ENCODE data around the gene KCTD13.
"Not testable (repeated sequence)": the region's sequence is repeated elsewhere in the genome, so short reads cannot be mapped to it uniquely, and the experiment has no call there.

KCTD13 gene

GRCh38 chr16:29883987-29884386, 42.0 kb downstream of the KCTD13 start:
- Histone ChIP-seq H3K36me3 (ENCODE audit: control insufficient read depth in 1 of 2, insufficient read depth in 2 of 2, low read length in 2 of 2) (no peaks in the 10 kb centered on the region), H3K27ac (ENCODE audit: low read depth, low read length) (no peak overlapping the region), H3K9me3 (ENCODE audit: control insufficient read depth in 1 of 2, low read length in 2 of 2) (no peaks in the 10 kb centered on the region), H3K27me3 (ENCODE audit: control insufficient read depth in 1 of 2, insufficient read depth in 2 of 2, low read length in 2 of 2) (no peaks in the 10 kb centered on the region), H3K4me1 (ENCODE audit: control insufficient read depth in 1 of 2, insufficient read depth in 2 of 2, low read length in 2 of 2) (no peaks in the 10 kb centered on the region), H3K9ac (ENCODE audit: low read depth in 1 of 2, low read length in 2 of 2) (no peak overlapping the region), H3K4me3 (ENCODE audit: low read depth in 1 of 2, low read length in 2 of 2) (no peak overlapping the region)

GRCh38 chr16:29881050-29881449, 45.0 kb downstream of the KCTD13 start:
- Histone ChIP-seq H3K27ac (ENCODE audit: low read depth, low read length) (no peak overlapping the region), H3K27me3 (ENCODE audit: control insufficient read depth in 1 of 2, insufficient read depth in 2 of 2, low read length in 2 of 2) (peaks cover 7 to 12% of the 10 kb centered on the region in 2 donors)

GRCh38 chr16:29878172-29878571, 47.9 kb downstream of the KCTD13 start:
- Histone ChIP-seq H3K27ac (ENCODE audit: low read depth, low read length) (no peak overlapping the region), H3K9me3 (ENCODE audit: control insufficient read depth in 1 of 2, low read length in 2 of 2) (no peaks in the 10 kb centered on the region), H3K4me3 (ENCODE audit: low read depth in 1 of 2, low read length in 2 of 2) (no peak overlapping the region), H3K27me3 (ENCODE audit: control insufficient read depth in 1 of 2, insufficient read depth in 2 of 2, low read length in 2 of 2) (peaks cover 9 to 12% of the 10 kb centered on the region in 2 donors), H3K4me1 (ENCODE audit: control insufficient read depth in 1 of 2, insufficient read depth in 2 of 2, low read length in 2 of 2) (peaks cover 0 to 3% of the 10 kb centered on the region in 2 donors), H3K36me3 (ENCODE audit: control insufficient read depth in 1 of 2, insufficient read depth in 2 of 2, low read length in 2 of 2) (no peaks in the 10 kb centered on the region), H3K9ac (ENCODE audit: low read depth in 1 of 2, low read length in 2 of 2) (no peak overlapping the region)

More at GRCh38 chr16:29881050-29881449, 45.0 kb downstream of the KCTD13 start:
- Histone ChIP-seq H3K4me1 (ENCODE audit: control insufficient read depth in 1 of 2, insufficient read depth in 2 of 2, low read length in 2 of 2) (peaks cover 0 to under 1% of the 10 kb centered on the region in 2 donors), H3K9ac (ENCODE audit: low read depth in 1 of 2, low read length in 2 of 2) (no peak overlapping the region), H3K36me3 (ENCODE audit: control insufficient read depth in 1 of 2, insufficient read depth in 2 of 2, low read length in 2 of 2) (no peaks in the 10 kb centered on the region), H3K4me3 (ENCODE audit: low read depth in 1 of 2, low read length in 2 of 2) (no peak overlapping the region), H3K9me3 (ENCODE audit: control insufficient read depth in 1 of 2, low read length in 2 of 2) (no peaks in the 10 kb centered on the region)

DNA sequence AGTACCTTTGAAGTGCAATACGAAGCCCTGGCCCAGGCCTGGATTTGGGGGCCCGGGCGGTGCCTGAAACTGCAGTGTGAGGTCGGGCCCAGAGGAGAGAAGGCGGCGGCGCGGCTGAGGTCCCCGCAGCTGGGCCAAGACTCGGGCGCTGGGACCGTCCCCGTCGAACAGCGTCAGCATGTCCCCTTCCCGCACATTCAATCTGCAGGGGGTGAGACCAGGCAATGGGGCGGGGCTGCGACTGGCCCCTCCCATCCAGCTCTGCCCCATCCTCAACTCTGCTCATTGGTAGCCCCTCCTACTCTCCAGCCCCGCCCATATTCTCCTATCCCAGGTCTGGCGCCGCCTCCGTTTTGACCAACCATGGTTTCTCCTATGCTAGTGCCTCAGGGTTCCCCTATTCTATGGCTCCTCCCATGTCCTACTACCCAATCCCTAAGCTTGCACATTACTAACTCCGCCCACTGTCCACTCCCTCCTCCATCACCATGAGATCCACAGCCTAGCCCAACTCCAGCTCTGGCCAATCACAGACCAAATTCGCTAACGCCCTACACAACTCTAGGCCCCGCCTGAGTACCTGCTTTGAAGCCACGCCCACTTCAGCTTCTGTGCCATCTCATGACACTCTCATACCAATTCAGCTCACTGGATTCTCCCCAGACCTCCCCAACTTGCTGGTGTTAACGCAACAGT, 48.6 kb downstream of the KCTD13 start:
- Histone ChIP-seq H3K36me3 (ENCODE audit: control insufficient read depth in 1 of 2, insufficient read depth in 2 of 2, low read length in 2 of 2) (no peaks in the 10 kb centered on the region), H3K9me3 (ENCODE audit: control insufficient read depth in 1 of 2, low read length in 2 of 2) (no peaks in the 10 kb centered on the region), H3K4me1 (ENCODE audit: control insufficient read depth in 1 of 2, insufficient read depth in 2 of 2, low read length in 2 of 2) (peaks cover 0 to 3% of the 10 kb centered on the region in 2 donors), H3K27me3 (ENCODE audit: control insufficient read depth in 1 of 2, insufficient read depth in 2 of 2, low read length in 2 of 2) (peaks cover 9 to 12% of the 10 kb centered on the region in 2 donors), H3K27ac (ENCODE audit: low read depth, low read length) (no peak overlapping the region), H3K4me3 (ENCODE audit: low read depth in 1 of 2, low read length in 2 of 2) (no peak overlapping the region), H3K9ac (ENCODE audit: low read depth in 1 of 2, low read length in 2 of 2) (no peak overlapping the region)

DNA sequence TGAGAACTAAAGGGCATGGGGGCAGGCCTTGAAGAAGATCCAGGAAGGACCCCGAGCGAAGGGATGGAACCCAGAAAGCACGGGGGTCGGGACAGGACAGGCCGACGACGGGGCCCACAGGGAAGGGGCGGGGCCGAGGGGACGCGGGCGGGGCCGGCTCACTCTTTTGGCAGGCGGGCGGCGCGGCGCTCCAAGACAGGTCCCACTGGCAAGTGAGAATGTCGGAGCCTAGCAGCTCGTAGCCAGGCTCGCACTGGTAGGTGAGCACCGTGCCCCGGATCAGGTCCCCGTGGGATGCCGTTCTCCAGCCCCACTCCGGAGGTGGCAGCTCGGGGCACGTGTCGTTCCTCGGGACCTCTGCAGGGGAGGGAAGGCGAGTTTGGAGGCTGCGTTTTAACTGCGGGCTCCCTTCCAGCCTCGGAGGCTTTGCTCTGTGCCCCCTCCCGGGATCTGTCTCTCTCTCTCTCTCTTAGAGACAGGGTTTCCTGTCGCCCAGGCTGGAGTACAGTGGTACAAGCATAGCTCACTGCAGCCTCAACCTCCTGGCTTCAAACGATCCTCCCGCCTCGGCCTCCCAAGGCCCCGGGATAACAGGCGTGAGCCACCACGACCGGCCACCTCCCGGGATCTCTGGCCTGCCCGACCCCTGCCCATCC, 49.3 kb downstream of the KCTD13 start:
- peaks cover 0 to 3% of the 10 kb centered on the region in 2 donors for H3K4me1 ChIP-seq (ENCODE audit: control insufficient read depth in 1 of 2, insufficient read depth in 2 of 2, low read length in 2 of 2)
- peaks cover 9 to 12% of the 10 kb centered on the region in 2 donors for H3K27me3 ChIP-seq (ENCODE audit: control insufficient read depth in 1 of 2, insufficient read depth in 2 of 2, low read length in 2 of 2)
- H3K9me3 ChIP-seq (ENCODE audit: control insufficient read depth in 1 of 2, low read length in 2 of 2) = no peaks in the 10 kb centered on the region
- peak overlapping the region; percentile 22 to 43 for H3K4me3 ChIP-seq (ENCODE audit: low read depth in 1 of 2, low read length in 2 of 2)
- no peak overlapping the region for H3K9ac ChIP-seq (ENCODE audit: low read depth in 1 of 2, low read length in 2 of 2)
- H3K36me3 ChIP-seq (ENCODE audit: control insufficient read depth in 1 of 2, insufficient read depth in 2 of 2, low read length in 2 of 2) = no peaks in the 10 kb centered on the region
- H3K27ac ChIP-seq (ENCODE audit: low read depth, low read length) = no peak overlapping the region

DNA sequence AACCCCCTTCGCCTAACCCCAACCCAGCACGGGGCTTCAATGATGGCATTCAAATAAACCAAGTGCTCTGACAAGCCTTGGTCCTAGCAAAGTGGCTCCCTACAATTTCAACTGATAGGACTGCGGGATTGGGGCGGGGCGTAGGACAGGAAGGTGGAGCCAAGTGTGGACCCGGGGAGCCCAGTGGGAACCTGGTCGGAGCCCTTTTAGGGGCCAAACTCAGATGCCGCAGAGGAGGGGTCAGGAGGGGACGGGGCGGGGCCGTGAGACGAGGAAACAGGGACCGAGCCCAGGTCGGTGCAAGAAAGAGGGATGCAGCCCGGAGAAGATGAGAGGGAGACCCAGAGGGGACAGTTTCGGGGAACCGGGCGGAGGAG, 49.8 kb downstream of the KCTD13 start:
- H3K36me3 ChIP-seq (ENCODE audit: control insufficient read depth in 1 of 2, insufficient read depth in 2 of 2, low read length in 2 of 2) = no peaks in the 10 kb centered on the region
- H3K4me3 ChIP-seq (ENCODE audit: low read depth in 1 of 2, low read length in 2 of 2) = peak overlapping the region in 1 of 2 donors; percentile 22
- H3K27me3 ChIP-seq (ENCODE audit: control insufficient read depth in 1 of 2, insufficient read depth in 2 of 2, low read length in 2 of 2) = peaks cover 9 to 12% of the 10 kb centered on the region in 2 donors

DNA sequence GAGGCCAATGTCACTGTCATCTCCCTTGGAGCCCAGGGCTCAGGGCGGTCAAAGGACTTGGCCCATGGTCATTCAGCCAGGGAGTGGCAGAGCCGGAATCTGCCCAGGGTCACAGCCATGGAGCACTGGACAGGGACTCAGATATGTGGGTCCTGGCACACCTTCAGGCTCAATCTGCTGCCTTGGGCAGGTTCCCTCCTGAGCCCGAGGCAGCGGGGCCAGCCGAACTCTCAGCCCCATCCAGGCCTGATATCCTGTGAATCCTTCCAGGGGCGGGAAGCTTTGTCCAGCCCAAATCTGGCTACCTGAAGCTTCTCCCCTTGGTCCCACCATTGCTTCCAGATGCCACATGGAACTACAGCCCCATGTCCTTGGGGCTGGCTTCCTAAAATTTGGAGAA, 50.8 kb downstream of the KCTD13 start:
- Histone ChIP-seq H3K27ac (ENCODE audit: low read depth, low read length) (no peak overlapping the region), H3K36me3 (ENCODE audit: control insufficient read depth in 1 of 2, insufficient read depth in 2 of 2, low read length in 2 of 2) (no peaks in the 10 kb centered on the region), H3K4me1 (ENCODE audit: control insufficient read depth in 1 of 2, insufficient read depth in 2 of 2, low read length in 2 of 2) (peaks cover 0 to 3% of the 10 kb centered on the region in 2 donors), H3K27me3 (ENCODE audit: control insufficient read depth in 1 of 2, insufficient read depth in 2 of 2, low read length in 2 of 2) (peaks cover 9 to 12% of the 10 kb centered on the region in 2 donors), H3K4me3 (ENCODE audit: low read depth in 1 of 2, low read length in 2 of 2) (no peak overlapping the region), H3K9me3 (ENCODE audit: control insufficient read depth in 1 of 2, low read length in 2 of 2) (no peaks in the 10 kb centered on the region), H3K9ac (ENCODE audit: low read depth in 1 of 2, low read length in 2 of 2) (no peak overlapping the region)

More for the DNA sequence above, 49.8 kb downstream of the KCTD13 start:
- no peak overlapping the region for H3K27ac ChIP-seq (ENCODE audit: low read depth, low read length)
- H3K9me3 ChIP-seq (ENCODE audit: control insufficient read depth in 1 of 2, low read length in 2 of 2) = no peaks in the 10 kb centered on the region
- no peak overlapping the region for H3K9ac ChIP-seq (ENCODE audit: low read depth in 1 of 2, low read length in 2 of 2)
- H3K4me1 ChIP-seq (ENCODE audit: control insufficient read depth in 1 of 2, insufficient read depth in 2 of 2, low read length in 2 of 2) = peaks cover 0 to 3% of the 10 kb centered on the region in 2 donors

DNA sequence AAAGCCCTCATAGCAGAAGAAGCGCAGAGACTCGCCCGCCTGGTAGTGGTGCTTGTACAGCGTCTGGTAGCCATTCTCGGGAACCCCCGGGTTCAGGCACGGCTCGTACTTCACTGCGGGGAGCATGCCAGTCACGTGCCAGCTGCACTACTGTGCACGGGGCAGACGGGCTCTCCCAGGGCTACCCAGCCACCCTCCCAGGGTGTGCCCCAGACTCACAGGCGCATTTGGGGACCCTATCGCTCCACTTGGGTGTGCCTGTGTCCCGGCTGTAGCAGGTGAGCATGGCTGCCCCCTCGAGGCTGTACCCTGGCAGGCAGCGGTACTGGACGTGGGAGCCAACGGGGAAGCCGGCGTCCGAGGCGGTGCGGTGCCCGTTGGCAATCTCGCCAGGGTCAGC, 52.7 kb downstream of the KCTD13 start:
- Histone ChIP-seq H3K4me3 (ENCODE audit: low read depth in 1 of 2, low read length in 2 of 2) (no peak overlapping the region), H3K27ac (ENCODE audit: low read depth, low read length) (no peak overlapping the region), H3K9me3 (ENCODE audit: control insufficient read depth in 1 of 2, low read length in 2 of 2) (no peaks in the 10 kb centered on the region), H3K4me1 (ENCODE audit: control insufficient read depth in 1 of 2, insufficient read depth in 2 of 2, low read length in 2 of 2) (peaks cover 0 to 3% of the 10 kb centered on the region in 2 donors), H3K36me3 (ENCODE audit: control insufficient read depth in 1 of 2, insufficient read depth in 2 of 2, low read length in 2 of 2) (no peaks in the 10 kb centered on the region), H3K9ac (ENCODE audit: low read depth in 1 of 2, low read length in 2 of 2) (no peak overlapping the region), H3K27me3 (ENCODE audit: control insufficient read depth in 1 of 2, insufficient read depth in 2 of 2, low read length in 2 of 2) (peaks cover 9 to 12% of the 10 kb centered on the region in 2 donors)

DNA sequence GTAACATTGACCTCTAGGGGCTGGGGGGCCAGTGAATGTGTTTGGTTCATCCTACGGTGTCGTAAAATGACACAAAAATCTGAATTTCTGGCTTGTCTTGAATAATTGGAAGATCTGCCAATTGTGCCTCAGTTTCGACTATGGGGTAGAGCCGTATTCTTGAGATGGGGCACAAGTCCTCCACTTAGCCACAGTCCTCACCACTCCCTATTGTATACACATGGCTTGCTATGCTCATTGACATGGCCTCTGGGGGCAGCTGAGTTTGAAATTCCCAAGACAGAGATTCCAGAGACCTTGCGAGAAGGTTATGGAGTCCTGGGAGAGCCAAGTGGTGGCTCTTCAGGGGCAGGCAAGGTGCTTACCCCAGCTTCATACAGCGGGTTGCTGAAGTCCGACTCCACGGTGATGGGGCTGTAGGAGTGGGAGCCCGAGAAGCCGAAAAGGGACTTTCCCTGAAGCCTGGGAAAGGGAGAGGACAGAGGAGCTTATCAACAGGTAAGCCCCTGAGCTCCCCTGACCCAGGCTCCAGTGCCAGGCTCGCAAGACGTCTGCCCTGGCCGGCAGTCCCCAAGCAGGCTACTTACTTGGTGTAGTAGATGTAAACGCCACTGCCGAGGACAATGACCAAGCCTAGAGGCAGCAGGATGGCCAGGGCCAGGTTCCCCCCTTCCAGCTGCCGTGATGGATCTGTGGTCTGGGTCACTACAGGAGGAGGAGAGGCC, 54.0 kb downstream of the KCTD13 start:
- no peaks in the 10 kb centered on the region for H3K9me3 ChIP-seq (ENCODE audit: control insufficient read depth in 1 of 2, low read length in 2 of 2)
- H3K36me3 ChIP-seq (ENCODE audit: control insufficient read depth in 1 of 2, insufficient read depth in 2 of 2, low read length in 2 of 2) = no peaks in the 10 kb centered on the region
- no peak overlapping the region for H3K4me3 ChIP-seq (ENCODE audit: low read depth in 1 of 2, low read length in 2 of 2)
- H3K9ac ChIP-seq (ENCODE audit: low read depth in 1 of 2, low read length in 2 of 2) = no peak overlapping the region
- no peak overlapping the region for H3K27ac ChIP-seq (ENCODE audit: low read depth, low read length)
- H3K4me1 ChIP-seq (ENCODE audit: control insufficient read depth in 1 of 2, insufficient read depth in 2 of 2, low read length in 2 of 2) = peaks cover 0 to 3% of the 10 kb centered on the region in 2 donors
- H3K27me3 ChIP-seq (ENCODE audit: control insufficient read depth in 1 of 2, insufficient read depth in 2 of 2, low read length in 2 of 2) = peaks cover 4% of the 10 kb centered on the region in 2 donors

- not testable (repeated sequence) for H3K9me3 ChIP-seq (ENCODE audit: control insufficient read depth in 1 of 2, low read length in 2 of 2); H3K36me3 ChIP-seq (ENCODE audit: control insufficient read depth in 1 of 2, insufficient read depth in 2 of 2, low read length in 2 of 2); H3K9ac ChIP-seq (ENCODE audit: low read depth in 1 of 2, low read length in 2 of 2); H3K4me3 ChIP-seq (ENCODE audit: low read depth in 1 of 2, low read length in 2 of 2); H3K27me3 ChIP-seq (ENCODE audit: control insufficient read depth in 1 of 2, insufficient read depth in 2 of 2, low read length in 2 of 2); H3K27ac ChIP-seq (ENCODE audit: low read depth, low read length); H3K4me1 ChIP-seq (ENCODE audit: control insufficient read depth in 1 of 2, insufficient read depth in 2 of 2, low read length in 2 of 2)
Observed at GRCh38 chr16:29869067-29869466, 57.0 kb downstream of the KCTD13 start.
